ENCODE results near the gene SLFN14.

GRCh38 chr17:35603674-35604073 lies 43.1 kb upstream of the SLFN14 start:
- TF ChIP-seq CTCF (IDR thresholded peaks at IDR 0.05) (no peak), RFX5 (IDR thresholded peaks at IDR 0.05) (no peak), REST (IDR thresholded peaks at IDR 0.05) (no peak), RAD21 (conservative IDR thresholded peaks at IDR 0.05 in 1 of 2, IDR thresholded peaks at IDR 0.05 in 1 of 2) (no peak)
